ENCODE results near the gene AXIN2.

The AXIN2 gene

GRCh38 chr17:65561452-65562205 is at the start of gene AXIN2:
Gene AXIN2, minus strand, starts transcription at chr17:65561648. Its CDS starts 3,028 bp downstream, at chr17:65558620.
- peak; percentile 91 for DNase-seq (ENCODE audit: low read depth)

- DNase-seq (ENCODE audit: low read depth), result peak; percentile 88
These were observed 48.3 kb upstream of the AXIN2 start for GRCh38 chr17:65609749-65610148.

GRCh38 chr17:65609286-65609685 is 47.8 kb upstream of the AXIN2 start:
- peak; percentile 28 for DNase-seq (ENCODE audit: low read depth)

- no peak for DNase-seq (ENCODE audit: low read depth)
These were observed 42.6 kb upstream of the AXIN2 start for GRCh38 chr17:65604070-65604469.

- no peak for DNase-seq (ENCODE audit: low read depth)
These were observed 40.4 kb upstream of the AXIN2 start for GRCh38 chr17:65601881-65602280.

- DNase-seq (ENCODE audit: low read depth), result no peak
These were observed 39.7 kb upstream of the AXIN2 start for GRCh38 chr17:65601145-65601544.

GRCh38 chr17:65600518-65600917 is 39.1 kb upstream of the AXIN2 start:
- no peak for DNase-seq (ENCODE audit: low read depth)

GRCh38 chr17:65599650-65600049 is 38.2 kb upstream of the AXIN2 start:
- DNase-seq (ENCODE audit: low read depth), result no peak

GRCh38 chr17:65598746-65599145 is 37.3 kb upstream of the AXIN2 start:
- DNase-seq (ENCODE audit: low read depth), result no peak

- DNase-seq (ENCODE audit: low read depth), result peak; percentile 16
These were observed 33.7 kb upstream of the AXIN2 start for GRCh38 chr17:65595071-65595656.

GRCh38 chr17:65593855-65594845 is 32.7 kb upstream of the AXIN2 start:
- DNase-seq (ENCODE audit: low read depth), result peak; percentile 47

- no peak for DNase-seq (ENCODE audit: low read depth)
These were observed 31.8 kb upstream of the AXIN2 start for GRCh38 chr17:65593092-65593854.

- no peak for DNase-seq (ENCODE audit: low read depth)
These were observed 30.9 kb upstream of the AXIN2 start for GRCh38 chr17:65592125-65592965.

- DNase-seq (ENCODE audit: low read depth), result no peak
These were observed 27.9 kb upstream of the AXIN2 start for GRCh38 chr17:65589321-65589720.

- no peak for DNase-seq (ENCODE audit: low read depth)
These were observed 26.8 kb upstream of the AXIN2 start for GRCh38 chr17:65588181-65588808.

- DNase-seq (ENCODE audit: low read depth), result no peak
These were observed 26.2 kb upstream of the AXIN2 start for GRCh38 chr17:65587534-65588180.

GRCh38 chr17:65586899-65587298 is 25.5 kb upstream of the AXIN2 start:
- DNase-seq (ENCODE audit: low read depth), result no peak

- DNase-seq (ENCODE audit: low read depth), result no peak
These were observed 23.4 kb upstream of the AXIN2 start for GRCh38 chr17:65584604-65585521.
